ENCODE results near the gene MOB1A. TPM values are rescaled to one million over a fixed set of nuclear protein-coding genes. Genes with fewer than 3 reads are reported as not detected.
"Not testable (repeated sequence)": the region's sequence is repeated elsewhere in the genome, so short reads cannot be mapped to it uniquely, and the experiment has no call there.

The MOB1A gene
- total RNA-seq, 2 donors from 2014 or later = 47.8 TPM

- TF ChIP-seq CTCF (IDR thresholded peaks at IDR 0.05) = no peak
- DNase-seq (ENCODE audit: low spot score) = no peak
- H3K36me3 ChIP-seq = no peaks in the 10 kb centered on the region
- no peaks in the 10 kb centered on the region for H3K27me3 ChIP-seq
- H3K27ac ChIP-seq = no peak overlapping the region
- H3K4me1 ChIP-seq = no peaks in the 10 kb centered on the region
- no peaks in the 10 kb centered on the region for H3K9me3 ChIP-seq
- no peak overlapping the region for H3K4me3 ChIP-seq
Measured at GRCh38 chr2:74188696-74189095, 10.0 kb upstream of the MOB1A start.

GRCh38 chr2:74188018-74188601 lies 9.4 kb upstream of the MOB1A start:
- Histone ChIP-seq H3K9me3 (no peaks in the 10 kb centered on the region), H3K4me1 (no peaks in the 10 kb centered on the region), H3K27ac (no peak overlapping the region), H3K36me3 (no peaks in the 10 kb centered on the region), H3K4me3 (no peak overlapping the region), H3K27me3 (no peaks in the 10 kb centered on the region)
- no peak for DNase-seq (ENCODE audit: low spot score)
- no peak for TF ChIP-seq CTCF (IDR thresholded peaks at IDR 0.05)

- not testable (repeated sequence) for H3K36me3 ChIP-seq; H3K27ac ChIP-seq; H3K4me3 ChIP-seq; H3K27me3 ChIP-seq; H3K9me3 ChIP-seq; DNase-seq (ENCODE audit: low spot score); H3K4me1 ChIP-seq
Measured at GRCh38 chr2:74186706-74187105, 8.0 kb upstream of the MOB1A start.

GRCh38 chr2:74186038-74186437 lies 7.4 kb upstream of the MOB1A start:
- no peak overlapping the region for H3K27ac ChIP-seq
- TF ChIP-seq CTCF (IDR thresholded peaks at IDR 0.05) = no peak
- no peak overlapping the region for H3K4me3 ChIP-seq
- DNase-seq (ENCODE audit: low spot score) = no peak
- H3K36me3 ChIP-seq = no peaks in the 10 kb centered on the region
- no peaks in the 10 kb centered on the region for H3K27me3 ChIP-seq
- H3K9me3 ChIP-seq = no peaks in the 10 kb centered on the region
- no peaks in the 10 kb centered on the region for H3K4me1 ChIP-seq

GRCh38 chr2:74183878-74184277 lies 5.2 kb upstream of the MOB1A start:
- no peak overlapping the region for H3K27ac ChIP-seq
- no peak for TF ChIP-seq CTCF (IDR thresholded peaks at IDR 0.05)
- no peaks in the 10 kb centered on the region for H3K27me3 ChIP-seq

GRCh38 chr2:74181739-74182138 lies 3.1 kb upstream of the MOB1A start:
- no peak overlapping the region for H3K27ac ChIP-seq
- no peak overlapping the region for H3K4me3 ChIP-seq
- H3K27me3 ChIP-seq = no peaks in the 10 kb centered on the region
- TF ChIP-seq CTCF (IDR thresholded peaks at IDR 0.05) = no peak
- no peaks in the 10 kb centered on the region for H3K36me3 ChIP-seq
- no peaks in the 10 kb centered on the region for H3K9me3 ChIP-seq
- H3K4me1 ChIP-seq = peaks cover 0 to 11% of the 10 kb centered on the region in 2 donors
- DNase-seq (ENCODE audit: low spot score) = no peak

More at GRCh38 chr2:74183878-74184277, 5.2 kb upstream of the MOB1A start:
- DNase-seq (ENCODE audit: low spot score) = no peak
- Histone ChIP-seq H3K4me1 (no peaks in the 10 kb centered on the region), H3K36me3 (no peaks in the 10 kb centered on the region), H3K9me3 (no peaks in the 10 kb centered on the region), H3K4me3 (no peak overlapping the region)
